WTC11 (cell line): ENCODE results near the gene SPINT1. TPM values are rescaled to one million over a fixed set of nuclear protein-coding genes. Genes with fewer than 3 reads are reported as not detected.

Experiments
- ATAC-seq: fragments of 200-7000 bp; cut with Tn5 transposase; 2 replicates; pipeline ENCODE4 v1.10.0; 2021; ENCODE audit warnings: mild to moderate bottlenecking, moderate library complexity
- CTCF ChIA-PET: fragments of 300-600 bp; sonication (Branson Sonifier 250); formaldehyde crosslinking; loops from one replicate; lab custom pipeline; 2021; ENCODE audit warnings: antibody characterized with exemption; lab: Charles Lee
- POLR2A ChIA-PET: fragments of 350-600 bp; sonication (Branson Sonifier 250); formaldehyde crosslinking; loops from one replicate; lab custom pipeline; 2021; ENCODE audit warnings: antibody characterized with exemption; lab: Charles Lee
- DNase-seq: peaks from one replicate; pipeline ENCODE4 v3.0.0; 2021; ENCODE audit warnings: low spot score
- H3K27ac Mint-ChIP-seq: 2 replicates; pipeline ENCODE4 v1.8.0; 2021; ENCODE audit warnings: mixed read lengths
- H3K27me3 Mint-ChIP-seq: 2 replicates; pipeline ENCODE4 v1.8.0; 2021; ENCODE audit warnings: low read depth, mild to moderate bottlenecking, moderate library complexity, mixed read lengths
- H3K36me3 Mint-ChIP-seq: 2 replicates; pipeline ENCODE4 v1.8.0; 2021; ENCODE audit warnings: mixed read lengths
- H3K4me1 Mint-ChIP-seq: 2 replicates; pipeline ENCODE4 v1.8.0; 2022; ENCODE audit warnings: mixed read lengths
- H3K4me3 Mint-ChIP-seq: 2 replicates; pipeline ENCODE4 v1.8.0; 2021; ENCODE audit warnings: mild to moderate bottlenecking, moderate library complexity, mixed read lengths
- H3K9me3 Mint-ChIP-seq: 2 replicates; pipeline ENCODE4 v1.8.0; 2021; ENCODE audit warnings: mixed read lengths
- AR ChIP-seq: fragments of 250-450 bp; sonication (Bioruptor Pico); IDR thresholded peaks from 2 replicates; pipeline ENCODE4 v1.9.0; 2021; ENCODE audit warnings: mild to moderate bottlenecking
- ARID4B ChIP-seq: sonication (generic); formaldehyde crosslinking; IDR thresholded peaks from 2 replicates; pipeline ENCODE4 v1.8.0; 2023; ENCODE audit warnings: missing genetic modification reagents, mild to moderate bottlenecking, borderline replicate concordance
- CREM ChIP-seq: sonication (generic); formaldehyde crosslinking; IDR thresholded peaks from 2 replicates; pipeline ENCODE4 v1.8.1; 2022; ENCODE audit warnings: mild to moderate bottlenecking, missing genetic modification reagents, moderate library complexity
- FOXJ3 ChIP-seq: sonication (generic); formaldehyde crosslinking; IDR thresholded peaks from 2 replicates; pipeline ENCODE4 v1.9.0; 2021; ENCODE audit warnings: missing genetic modification reagents, mild to moderate bottlenecking, borderline replicate concordance
- GABPB1 ChIP-seq: sonication (generic); formaldehyde crosslinking; IDR thresholded peaks from 2 replicates; pipeline ENCODE4 v1.8.1; 2023; ENCODE audit warnings: mild to moderate bottlenecking, missing genetic modification reagents
- GRHL2 ChIP-seq: fragments of 250-450 bp; sonication (Bioruptor Pico); IDR thresholded peaks from 2 replicates; pipeline ENCODE4 v1.8.0; 2022; ENCODE audit warnings: mild to moderate bottlenecking, moderate library complexity; ENCODE audit not compliant: insufficient replicate concordance, severe bottlenecking
- GTF2I ChIP-seq: fragments of 250-450 bp; sonication (Bioruptor Pico); conservative IDR thresholded peaks from 2 replicates; pipeline ENCODE4 v1.4.0; 2021; ENCODE audit warnings: mild to moderate bottlenecking
- HMGXB4 ChIP-seq: sonication (generic); formaldehyde crosslinking; IDR thresholded peaks from 2 replicates; pipeline ENCODE4 v1.8.1; 2023; ENCODE audit warnings: mild to moderate bottlenecking, moderate library complexity, missing genetic modification reagents
- NFATC4 ChIP-seq: fragments of 250-450 bp; sonication (Bioruptor Pico); IDR thresholded peaks from 2 replicates; pipeline ENCODE4 v1.9.0; 2021; ENCODE audit warnings: mild to moderate bottlenecking
- NFYB ChIP-seq: sonication (generic); formaldehyde crosslinking; conservative IDR thresholded peaks from 2 replicates; pipeline ENCODE4 v1.8.0; 2022; ENCODE audit warnings: low read depth, missing genetic modification reagents
- USF1 ChIP-seq: sonication (generic); formaldehyde crosslinking; IDR thresholded peaks from 2 replicates; pipeline ENCODE4 v1.8.0; 2022; ENCODE audit warnings: mild to moderate bottlenecking, missing genetic modification reagents
- ZNF138 ChIP-seq: sonication (generic); formaldehyde crosslinking; conservative IDR thresholded peaks from 2 replicates; pipeline ENCODE4 v1.8.1; 2022; ENCODE audit warnings: mild to moderate bottlenecking, moderate library complexity, missing genetic modification reagents
- ZNF219 ChIP-seq: sonication (generic); formaldehyde crosslinking; IDR thresholded peaks from 2 replicates; pipeline ENCODE4 v1.8.0; 2023; ENCODE audit warnings: missing genetic modification reagents, mild to moderate bottlenecking, borderline replicate concordance
- ZNF281 ChIP-seq: sonication (generic); formaldehyde crosslinking; IDR thresholded peaks from 2 replicates; pipeline ENCODE4 v1.8.0; 2023; ENCODE audit warnings: mild to moderate bottlenecking, missing genetic modification reagents
- ZNF423 ChIP-seq: fragments of 250-450 bp; sonication (Bioruptor Pico); IDR thresholded peaks from 2 replicates; pipeline ENCODE4 v2.1.2; 2022; ENCODE audit warnings: mild to moderate bottlenecking, moderate library complexity
- ZSCAN18 ChIP-seq: fragments of 250-450 bp; sonication (Bioruptor Pico); IDR thresholded peaks from 2 replicates; pipeline ENCODE4 v2.1.2; 2022; ENCODE audit warnings: mild to moderate bottlenecking, moderate library complexity
- total RNA-seq: library from RNA; stranded (reverse); gene quantifications from 3 replicates; pipeline ENCODE4 v1.2.3, GENCODE V29; 2021

SPINT1 gene
- total RNA-seq, 1 experiment from 2014 or later = 140 TPM

- Mint-ChIP-seq H3K9me3 (no peaks in the 10 kb centered on the region), H3K4me3 (no peak overlapping the region), H3K27me3 (no peaks in the 10 kb centered on the region; the same call in 1 of the 2 replicates), H3K27ac (peak overlapping the region; percentile 11; the same call in 1 of the 2 replicates), H3K36me3 (no peaks in the 10 kb centered on the region; the same call in 1 of the 2 replicates), H3K4me1 (no peaks in the 10 kb centered on the region)
- TF ChIP-seq GRHL2 (CRISPR knock-in tag) = no peak
- TF ChIP-seq ZSCAN18 (CRISPR knock-in tag) = no peak
- TF ChIP-seq USF1 (CRISPR knock-in tag) = no peak
- TF ChIP-seq CREM (CRISPR knock-in tag) = no peak
- TF ChIP-seq ZNF281 (CRISPR knock-in tag) = no peak
- TF ChIP-seq FOXJ3 = no peak
- ChIA-PET POLR2A (interaction anchor here (0.5 kb wide), 1 partner anchor 8 kb away, joined by 3 read pairs; no protein-coding TSS in a partner anchor), CTCF (interaction anchor here (0.6 to 1.7 kb wide), 4 partner anchors 30 to 126 kb away, joined by 3 to 8 read pairs (median 4); no protein-coding TSS in a partner anchor)
- DNase-seq = no peak
- no peak for ATAC-seq
These were observed 28.7 kb upstream of the SPINT1 start for GRCh38 chr15:40815042-40815698.

GRCh38 chr15:40819048-40819447 is 24.8 kb upstream of the SPINT1 start:
- no peak overlapping the region for H3K27ac Mint-ChIP-seq
- H3K27me3 Mint-ChIP-seq = no peaks in the 10 kb centered on the region; the same call in 1 of the 2 replicates
- no peaks in the 10 kb centered on the region for H3K4me1 Mint-ChIP-seq
- CTCF ChIA-PET = interaction anchor here (1.6 kb wide), 1 partner anchor 39 kb away, joined by 4 read pairs; no protein-coding TSS in a partner anchor
- ATAC-seq (no peak), DNase-seq (no peak)
- H3K36me3 Mint-ChIP-seq = no peaks in the 10 kb centered on the region
- POLR2A ChIA-PET = interaction anchor here (1.2 kb wide), 1 partner anchor 125 kb away, joined by 3 read pairs; no protein-coding TSS in a partner anchor
- no peak overlapping the region for H3K4me3 Mint-ChIP-seq
- no peaks in the 10 kb centered on the region for H3K9me3 Mint-ChIP-seq
- no peak for TF ChIP-seq ZNF219 (CRISPR knock-in tag)
- TF ChIP-seq ARID4B = no peak
- TF ChIP-seq ZNF281 (CRISPR knock-in tag) = no peak
- TF ChIP-seq ZNF138 (CRISPR knock-in tag) = no peak
- TF ChIP-seq GABPB1 = no peak
- TF ChIP-seq GTF2I (CRISPR knock-in tag) = no peak
- TF ChIP-seq NFYB = no peak
- no peak for TF ChIP-seq AR (CRISPR knock-in tag)
- TF ChIP-seq NFATC4 = no peak
- no peak for TF ChIP-seq ZNF423 (CRISPR knock-in tag)
- no peak for TF ChIP-seq HMGXB4
